HUES48 (cell line): ENCODE data around the gene ADAMTS13.
"Not testable (repeated sequence)": the region's sequence is repeated elsewhere in the genome, so short reads cannot be mapped to it uniquely, and the experiment has no call there.

ENCODE experiments used
- H3K27ac ChIP-seq: one replicate; pipeline ENCODE4 v1.7.0; 2013; ENCODE audit warnings: low read depth, low read length, inconsistent platforms
- H3K27me3 ChIP-seq: 2 replicates; pipeline ENCODE4 v1.6.1; 2013; ENCODE audit warnings: mild to moderate bottlenecking, low read length; ENCODE audit not compliant: control insufficient read depth, insufficient read depth
- H3K36me3 ChIP-seq: 2 replicates; pipeline ENCODE4 v1.6.1; 2013; ENCODE audit warnings: low read length; ENCODE audit not compliant: control insufficient read depth, insufficient read depth
- H3K4me1 ChIP-seq: 2 replicates; pipeline ENCODE4 v1.6.1; 2013; ENCODE audit warnings: mild to moderate bottlenecking, low read length; ENCODE audit not compliant: control insufficient read depth, insufficient read depth
- H3K4me3 ChIP-seq: 2 replicates; pipeline ENCODE4 v1.5.1; 2013; ENCODE audit warnings: mild to moderate bottlenecking, low read depth, low read length
- H3K9ac ChIP-seq: 2 replicates; pipeline ENCODE4 v1.6.1; 2013; ENCODE audit warnings: mild to moderate bottlenecking, low read depth, low read length, moderate library complexity
- H3K9me3 ChIP-seq: 2 replicates; pipeline ENCODE4 v1.6.1; 2013; ENCODE audit warnings: low read length; ENCODE audit not compliant: control insufficient read depth, insufficient read depth

ADAMTS13 gene

DNA sequence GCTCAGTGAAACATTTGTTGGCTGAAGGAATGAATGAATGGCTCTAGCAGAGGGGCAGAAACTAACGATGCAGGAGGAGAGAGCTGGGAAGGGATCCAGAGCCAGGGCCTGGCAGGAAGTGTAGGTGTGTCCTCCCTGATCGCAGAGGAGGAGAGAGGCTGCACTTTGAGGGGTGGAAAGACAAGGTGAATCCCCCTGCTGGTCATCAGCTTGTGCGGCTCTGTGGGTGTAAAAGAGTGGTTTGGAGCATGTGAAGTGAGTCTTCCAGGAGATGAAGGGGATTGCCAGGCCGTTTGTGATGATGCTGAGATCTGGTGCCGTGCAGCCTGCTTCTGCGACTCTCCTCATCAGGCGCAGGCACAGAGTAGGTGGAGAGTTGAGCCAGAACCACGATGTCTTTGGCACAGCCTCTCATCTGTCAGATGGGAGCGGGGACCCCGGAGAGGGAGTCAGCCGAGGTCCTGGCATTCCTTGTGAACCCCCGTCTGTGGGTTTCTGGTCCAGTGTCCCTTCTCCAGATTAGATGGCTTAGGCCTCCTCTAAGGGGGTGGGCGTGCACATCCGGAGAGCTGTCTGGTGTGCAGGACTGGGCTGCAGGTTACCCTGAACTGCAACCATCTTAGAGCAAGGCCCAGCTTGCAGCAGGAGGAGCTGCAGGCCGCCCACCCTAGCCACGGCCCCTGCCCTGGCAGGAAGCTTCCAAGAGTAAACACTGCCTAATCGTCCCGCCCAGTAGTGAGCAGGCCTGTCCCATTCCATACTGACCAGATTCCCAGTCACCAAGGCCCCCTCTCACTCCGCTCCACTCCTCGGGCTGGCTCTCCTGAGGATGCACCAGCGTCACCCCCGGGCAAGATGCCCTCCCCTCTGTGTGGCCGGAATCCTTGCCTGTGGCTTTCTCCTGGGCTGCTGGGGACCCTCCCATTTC lies at the start of gene ADAMTS13:
ADAMTS13 (plus strand) TSS at position 753 of the 928 bp plus-strand sequence; CDS start at position 830, 77 bp downstream.
- Histone ChIP-seq H3K27me3 (no peaks in the 10 kb centered on the region), H3K4me3 (no peak within 1 kb of the TSS)

DNA sequence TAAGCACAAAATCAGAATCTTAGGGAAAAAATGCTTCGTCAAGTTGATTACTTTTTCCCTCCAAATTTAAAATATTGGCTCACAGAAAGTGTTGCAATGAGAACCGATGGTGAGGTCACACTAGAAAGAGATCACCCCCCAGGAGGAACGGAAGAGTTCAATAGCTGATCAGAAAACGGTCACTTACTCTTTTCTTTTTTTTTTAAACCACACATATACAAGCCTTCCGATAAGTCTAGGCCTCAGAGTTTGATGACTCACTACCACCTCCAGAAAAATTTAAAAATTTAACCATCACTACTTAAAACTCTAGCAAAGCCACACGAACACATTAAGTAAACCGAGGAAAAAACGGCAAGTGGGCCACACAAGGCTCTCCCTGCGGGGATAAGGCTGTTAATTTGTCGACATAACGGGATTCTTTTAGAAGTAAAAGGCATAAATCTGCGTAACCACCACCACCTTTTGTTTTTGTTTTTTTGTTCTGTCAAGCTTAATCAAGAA lies 47.5 kb upstream of the ADAMTS13 start:
- Histone ChIP-seq H3K4me1 (peaks cover 6% of the 10 kb centered on the region; the same call in 1 of the 2 replicates), H3K9me3 (no peaks in the 10 kb centered on the region), H3K36me3 (peaks cover 38% of the 10 kb centered on the region), H3K9ac (peak overlapping the region; percentile 91), H3K27ac (peak overlapping the region; percentile 86), H3K4me3 (peak overlapping the region; percentile 96), H3K27me3 (peaks cover 8% of the 10 kb centered on the region; the same call in 1 of the 2 replicates)

More for the DNA sequence above, at the start of gene ADAMTS13:
- Histone ChIP-seq H3K9me3 (no peaks in the 10 kb centered on the region), H3K4me1 (peaks cover 9% of the 10 kb centered on the region), H3K36me3 (0 out of 2 replicates have a peak, but pooled peaks cover 4% of the 10 kb centered on the region), H3K27ac (no peak within 1 kb of the TSS), H3K9ac (no peak within 1 kb of the TSS)

DNA sequence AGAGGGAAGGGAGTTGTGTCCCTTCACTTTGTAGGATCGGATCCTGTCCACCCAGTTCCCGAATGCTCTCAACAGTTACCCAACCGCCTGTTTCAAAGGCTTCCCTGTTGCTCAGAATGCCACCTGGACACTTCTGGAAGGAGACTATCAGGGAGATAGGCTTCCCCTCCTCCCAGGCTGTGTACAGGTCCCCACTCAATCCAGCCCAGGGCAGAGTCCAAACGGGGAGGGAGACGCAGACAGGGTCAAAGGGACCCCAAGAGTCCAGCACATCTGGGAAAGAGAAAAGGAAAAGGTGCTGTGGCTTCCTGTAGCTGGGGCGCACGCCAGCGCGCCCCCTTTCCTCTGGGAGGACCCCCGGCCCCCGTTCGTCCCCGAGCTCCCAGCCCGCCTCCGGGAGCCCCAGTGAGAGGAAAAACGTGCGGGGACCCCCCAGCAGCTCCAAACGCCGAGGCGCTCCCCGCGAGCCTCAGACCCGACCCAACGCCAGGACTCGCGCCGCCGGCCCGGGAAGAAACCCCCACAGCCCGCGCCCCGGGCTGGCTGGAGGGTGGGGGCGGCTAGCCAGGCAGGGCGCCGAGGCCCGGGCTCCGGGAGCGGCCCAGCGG lies 46.9 kb upstream of the ADAMTS13 start:
- Histone ChIP-seq H3K27me3 (peaks cover 8% of the 10 kb centered on the region; the same call in 1 of the 2 replicates), H3K9me3 (no peaks in the 10 kb centered on the region), H3K4me3 (peak overlapping the region; percentile 96), H3K4me1 (peaks cover 6% of the 10 kb centered on the region; the same call in 1 of the 2 replicates), H3K9ac (peak overlapping the region; percentile 91), H3K27ac (peak overlapping the region; percentile 86), H3K36me3 (peaks cover 33% of the 10 kb centered on the region)

DNA sequence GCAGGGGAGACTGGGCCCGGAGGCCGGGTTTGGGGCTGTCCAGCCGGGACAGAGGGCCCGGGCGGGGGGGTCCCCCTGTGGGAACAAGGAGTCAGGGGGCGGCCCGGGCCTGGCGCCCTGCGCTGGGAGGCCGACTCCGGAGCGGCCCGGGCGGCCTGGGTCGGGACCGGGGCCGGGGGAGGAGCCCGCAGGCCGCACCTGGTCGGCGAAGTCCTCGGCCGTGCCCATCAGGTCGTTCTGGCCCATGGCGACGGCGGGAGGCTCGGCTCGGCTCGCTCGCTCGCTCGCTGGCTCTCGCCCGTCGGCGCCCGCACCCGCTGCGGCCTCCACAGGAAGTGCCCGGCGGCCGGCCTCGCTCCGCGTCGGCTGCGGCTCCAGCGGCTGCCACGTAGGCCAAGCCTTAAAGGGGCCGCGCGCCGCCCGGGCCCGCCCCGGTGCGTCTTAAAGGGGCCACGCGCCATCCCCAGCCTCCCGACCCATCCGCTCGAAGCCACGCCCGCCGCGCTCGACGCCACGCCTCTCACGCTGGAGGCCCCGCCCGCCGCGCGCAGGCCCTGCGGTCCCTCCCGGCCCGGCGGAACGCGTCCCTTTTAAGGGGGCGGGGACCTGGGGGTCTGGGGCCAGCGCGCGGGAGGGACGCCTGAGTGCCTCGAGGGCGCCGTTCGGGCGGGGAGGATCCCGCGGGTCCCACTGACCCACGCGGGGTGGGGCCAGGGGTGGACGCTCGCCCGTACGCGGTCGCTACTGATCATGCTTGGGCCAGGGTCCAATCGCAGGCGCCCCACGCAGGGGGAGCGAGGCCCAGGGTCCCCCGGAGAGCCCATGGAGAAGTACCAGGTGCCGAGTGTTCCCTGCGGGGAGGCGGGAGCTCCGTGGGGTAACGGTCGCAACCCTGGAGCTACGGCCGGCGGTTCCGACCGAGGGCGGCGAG lies 46.2 kb upstream of the ADAMTS13 start, which contains the start of the genes STKLD1 and SURF4:
STKLD1 (plus strand) TSS at position 643 of the 931 bp plus-strand sequence; CDS start at position 751, 108 bp downstream.
SURF4 (minus strand) TSS at position 337 of the 931 bp plus-strand sequence; CDS start at position 246, 91 bp downstream.
- peak within 1 kb of the TSS; percentile 91 for H3K9ac ChIP-seq
- peaks cover 6% of the 10 kb centered on the region; the same call in 1 of the 2 replicates for H3K4me1 ChIP-seq
- H3K4me3 ChIP-seq: peak within 1 kb of the TSS; percentile 96
- no peaks in the 10 kb centered on the region for H3K9me3 ChIP-seq
- H3K27me3 ChIP-seq: peaks cover 8% of the 10 kb centered on the region; the same call in 1 of the 2 replicates
- peak within 1 kb of the TSS; percentile 86 for H3K27ac ChIP-seq
- peaks cover 25% of the 10 kb centered on the region for H3K36me3 ChIP-seq

DNA sequence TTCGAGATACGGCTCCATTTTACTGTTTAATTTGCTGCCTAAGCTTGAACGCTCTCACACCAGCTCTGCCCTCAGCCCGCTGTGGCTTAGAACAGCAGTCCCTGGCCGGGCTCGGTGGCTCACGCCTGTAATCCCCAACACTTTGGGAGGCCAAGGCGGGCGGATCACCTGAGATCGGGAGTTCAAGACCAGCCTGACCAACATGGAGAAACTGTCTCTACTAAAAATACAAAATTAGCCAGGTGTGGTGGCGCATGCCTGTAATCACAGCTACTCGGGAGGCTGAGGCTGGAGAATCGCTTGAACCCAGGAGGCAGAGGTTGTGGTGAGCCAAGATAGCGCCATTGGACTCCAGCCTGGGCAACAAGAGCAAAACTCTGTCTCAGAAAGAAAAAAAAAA lies 44.9 kb upstream of the ADAMTS13 start:
- not testable (repeated sequence) for H3K9me3 ChIP-seq, H3K27me3 ChIP-seq, H3K4me1 ChIP-seq, H3K9ac ChIP-seq, H3K4me3 ChIP-seq, H3K27ac ChIP-seq
- H3K36me3 ChIP-seq: peaks cover 16% of the 10 kb centered on the region

DNA sequence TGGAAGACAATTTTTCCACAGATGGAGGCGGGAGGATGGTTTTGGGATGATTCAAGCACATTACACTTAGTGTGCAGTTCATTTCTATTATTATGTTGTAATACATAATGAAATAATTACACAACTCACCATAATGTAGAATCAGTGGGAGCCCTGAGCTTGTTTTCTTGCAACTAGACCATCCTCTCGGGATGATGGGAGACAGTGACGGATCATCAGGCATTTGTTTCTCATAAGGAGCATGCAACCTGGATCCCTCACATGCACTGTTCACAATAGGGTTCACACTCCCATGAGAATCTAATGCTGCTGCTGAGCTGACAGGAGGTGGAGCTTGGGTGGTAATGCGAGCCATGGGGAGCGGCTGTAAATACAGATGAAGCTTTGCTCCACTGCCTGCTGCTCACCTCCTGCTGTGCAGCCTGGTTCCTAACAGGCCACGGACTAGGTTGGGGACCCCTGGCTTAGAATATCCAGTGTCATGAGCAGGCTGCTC lies 44.4 kb upstream of the ADAMTS13 start:
- peaks cover 8% of the 10 kb centered on the region; the same call in 1 of the 2 replicates for H3K27me3 ChIP-seq
- peaks cover 6% of the 10 kb centered on the region; the same call in 1 of the 2 replicates for H3K4me1 ChIP-seq
- no peaks in the 10 kb centered on the region for H3K9me3 ChIP-seq
- no peak overlapping the region for H3K27ac ChIP-seq
- H3K4me3 ChIP-seq: no peak overlapping the region
- no peak overlapping the region for H3K9ac ChIP-seq
- peaks cover 11% of the 10 kb centered on the region for H3K36me3 ChIP-seq

GRCh38 chr9:133378408-133378962 lies 43.7 kb upstream of the ADAMTS13 start:
- H3K9ac ChIP-seq: no peak overlapping the region
- H3K27me3 ChIP-seq: peaks cover 8% of the 10 kb centered on the region; the same call in 1 of the 2 replicates
- peaks cover 3% of the 10 kb centered on the region; the same call in 1 of the 2 replicates for H3K9me3 ChIP-seq
- no peak overlapping the region for H3K4me3 ChIP-seq
- H3K27ac ChIP-seq: no peak overlapping the region
- H3K4me1 ChIP-seq: peaks cover 6% of the 10 kb centered on the region; the same call in 1 of the 2 replicates
- peaks cover 4% of the 10 kb centered on the region; the same call in 1 of the 2 replicates for H3K36me3 ChIP-seq

GRCh38 chr9:133379153-133380086 lies 42.7 kb upstream of the ADAMTS13 start:
- H3K4me3 ChIP-seq: no peak overlapping the region
- H3K36me3 ChIP-seq: no peaks in the 10 kb centered on the region
- H3K9ac ChIP-seq: no peak overlapping the region
- H3K4me1 ChIP-seq: peaks cover 5% of the 10 kb centered on the region; the same call in 1 of the 2 replicates
- H3K9me3 ChIP-seq: peaks cover 3% of the 10 kb centered on the region; the same call in 1 of the 2 replicates
- peaks cover 8% of the 10 kb centered on the region; the same call in 1 of the 2 replicates for H3K27me3 ChIP-seq
- H3K27ac ChIP-seq: no peak overlapping the region

GRCh38 chr9:133380734-133381133 lies 41.4 kb upstream of the ADAMTS13 start:
- no peaks in the 10 kb centered on the region for H3K36me3 ChIP-seq
- no peak overlapping the region for H3K27ac ChIP-seq
- H3K9ac ChIP-seq: no peak overlapping the region
- peaks cover 8% of the 10 kb centered on the region; the same call in 1 of the 2 replicates for H3K27me3 ChIP-seq
- H3K4me3 ChIP-seq: no peak overlapping the region
- no peaks in the 10 kb centered on the region; the same call in 1 of the 2 replicates for H3K4me1 ChIP-seq
- H3K9me3 ChIP-seq: peaks cover 3% of the 10 kb centered on the region; the same call in 1 of the 2 replicates
